ENCODE measurements around the gene RDX. TPM values are rescaled to one million over a fixed set of nuclear protein-coding genes. Genes with fewer than 3 reads are reported as not detected.

RDX gene
- total RNA-seq, 2 donors from 2014 or later: 97.5 to 100 TPM

- DNase-seq: no peak
- ATAC-seq: no peak
- intact Hi-C loops (cut with DNase I): loop anchor here in 1 of 2 donors (10.0 kb wide), 1 partner anchor 215 kb away; no protein-coding TSS in a partner anchor
These were observed 136.4 kb downstream of the RDX start for GRCh38 chr11:110160016-110160415.

GRCh38 chr11:110159476-110159875 is 136.9 kb downstream of the RDX start:
- DNase-seq (no peak), ATAC-seq (no peak)
- intact Hi-C loops (cut with DNase I): no loop called here

GRCh38 chr11:110158317-110159200 is 137.9 kb downstream of the RDX start:
- intact Hi-C loops (cut with DNase I): no loop called here

DNA sequence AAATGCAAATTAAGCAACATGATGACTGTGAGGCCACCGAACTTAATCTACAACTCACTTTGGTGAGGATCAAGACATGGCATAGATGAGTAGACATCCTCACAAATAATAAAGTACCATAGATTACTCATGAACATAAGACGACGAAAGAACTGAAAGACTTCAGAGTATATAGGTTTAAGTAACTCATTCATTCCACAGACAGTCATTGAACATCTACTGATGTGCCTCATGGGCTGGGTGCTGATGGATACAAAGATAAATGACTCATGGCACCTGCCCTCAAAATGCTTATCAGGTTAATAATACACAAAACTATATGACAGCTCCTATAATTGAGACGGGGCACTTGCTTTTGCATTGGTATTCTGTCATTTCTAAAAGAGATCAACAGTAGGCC is 139.9 kb downstream of the RDX start:
- DNase-seq: no peak
- intact Hi-C loops (cut with DNase I): no loop called here
- no peak for ATAC-seq

More at GRCh38 chr11:110158317-110159200, 137.9 kb downstream of the RDX start:
- peak in 1 of 2 donors; percentile 41 for ATAC-seq
- no peak for DNase-seq

DNA sequence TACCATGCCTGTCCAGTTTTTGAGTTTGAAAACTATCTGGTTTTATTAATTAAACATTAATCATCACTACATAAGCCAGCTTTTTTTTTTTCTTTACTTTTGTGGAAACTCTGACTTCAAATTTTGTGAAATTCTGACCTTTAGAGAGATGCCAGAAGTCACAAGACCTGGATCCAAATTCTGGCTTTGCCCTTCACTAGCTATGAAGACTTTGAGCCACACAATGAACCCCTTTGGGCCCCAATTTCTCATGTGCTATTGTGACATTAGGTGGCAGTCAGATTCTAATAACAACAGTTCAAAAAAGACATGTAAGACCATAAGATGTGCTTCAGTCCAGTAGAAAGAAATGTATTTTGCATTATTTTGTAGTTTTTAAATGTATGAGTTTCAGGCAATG is 142.9 kb downstream of the RDX start:
- intact Hi-C loops (cut with DNase I): no loop called here
- ATAC-seq: no peak

GRCh38 chr11:110152199-110152598 is 144.2 kb downstream of the RDX start:
- ATAC-seq: no peak
- no peak for DNase-seq
- intact Hi-C loops (cut with DNase I): no loop called here

More for the DNA sequence above, 142.9 kb downstream of the RDX start:
- no peak for DNase-seq

GRCh38 chr11:110148775-110149744 is 147.4 kb downstream of the RDX start:
- DNase-seq (no peak), ATAC-seq (peak; percentile 30 to 89)
- intact Hi-C loops (cut with DNase I): no loop called here

DNA sequence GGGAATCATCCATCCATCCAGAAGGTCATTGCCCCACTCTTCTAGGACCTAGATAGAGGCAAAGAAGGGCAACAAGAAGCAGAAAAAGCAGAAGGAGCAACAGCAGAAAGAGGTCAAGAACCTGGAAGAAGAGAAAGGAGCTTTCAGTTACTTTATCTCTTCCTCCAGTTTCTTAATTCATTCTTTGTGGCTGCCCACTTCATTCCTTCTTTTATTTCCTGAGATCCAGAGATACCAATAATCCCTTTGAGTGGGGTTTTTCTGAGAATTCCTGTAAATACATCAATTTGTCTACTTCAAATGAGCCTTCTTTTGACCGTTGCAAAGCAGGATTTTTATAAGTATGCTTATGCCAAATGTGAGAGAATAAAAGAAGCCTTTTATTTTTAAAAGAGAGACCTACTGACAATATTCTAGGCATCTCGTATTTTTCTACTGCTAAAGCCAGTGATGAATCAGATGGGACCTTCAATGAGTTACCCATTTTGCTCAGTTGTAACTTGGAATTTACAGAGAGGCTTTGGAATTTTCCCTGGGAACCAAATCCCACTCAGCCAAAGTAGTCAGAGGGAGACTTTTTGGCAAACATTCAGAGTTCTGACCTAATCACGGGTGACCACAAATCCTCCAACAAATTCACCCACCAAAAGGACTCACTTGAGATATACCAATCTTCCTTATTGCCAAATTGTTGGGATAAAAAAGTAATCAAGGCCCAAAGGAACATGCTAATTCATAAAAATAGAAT is 148.3 kb downstream of the RDX start:
- ATAC-seq (peak in 1 of 2 donors; percentile 73), DNase-seq (no peak)
- intact Hi-C loops (cut with DNase I): no loop called here

GRCh38 chr11:110141812-110142211 is 154.6 kb downstream of the RDX start:
- intact Hi-C loops (cut with DNase I): no loop called here
- no peak for DNase-seq
- no peak for ATAC-seq

- ATAC-seq (no peak), DNase-seq (no peak)
- intact Hi-C loops (cut with DNase I): no loop called here
These were observed 162.3 kb downstream of the RDX start for GRCh38 chr11:110134110-110134509.

DNA sequence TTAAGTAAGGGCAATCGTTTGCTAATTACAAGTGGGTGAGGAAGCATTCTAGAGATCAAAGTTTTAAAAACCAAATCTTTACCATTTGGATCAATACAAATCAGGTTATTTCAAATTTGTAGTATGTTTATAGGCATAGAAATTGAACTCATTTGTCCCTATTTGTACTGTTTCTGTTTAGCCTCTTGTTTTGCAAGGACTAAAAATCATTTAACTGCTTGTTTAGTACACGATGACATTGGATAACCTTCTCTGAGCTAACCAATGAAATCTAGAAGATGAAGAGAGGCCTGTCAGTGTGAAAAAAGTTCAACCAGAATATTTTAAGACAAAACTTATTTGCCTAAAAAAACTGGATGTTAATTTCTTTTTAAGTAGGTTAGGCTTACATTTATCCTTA is 163.3 kb downstream of the RDX start:
- intact Hi-C loops (cut with DNase I): no loop called here
- ATAC-seq: no peak
- DNase-seq: no peak

- intact Hi-C loops (cut with DNase I): no loop called here
- DNase-seq (no peak), ATAC-seq (no peak)
These were observed 164.9 kb downstream of the RDX start for GRCh38 chr11:110131386-110132123.

- ATAC-seq: peak in 1 of 2 donors; percentile 30
These were observed 165.7 kb downstream of the RDX start for GRCh38 chr11:110130642-110131238.

GRCh38 chr11:110128161-110128560 is 168.3 kb downstream of the RDX start:
- ATAC-seq: peak in 1 of 2 donors; percentile 47
- no peak for DNase-seq
- intact Hi-C loops (cut with DNase I): no loop called here

More at GRCh38 chr11:110130642-110131238, 165.7 kb downstream of the RDX start:
- no peak for DNase-seq
- intact Hi-C loops (cut with DNase I): no loop called here

GRCh38 chr11:110126936-110127335 is 169.5 kb downstream of the RDX start:
- DNase-seq: no peak
- no peak for ATAC-seq
- intact Hi-C loops (cut with DNase I): no loop called here

GRCh38 chr11:110125632-110126031 is 170.8 kb downstream of the RDX start:
- intact Hi-C loops (cut with DNase I): no loop called here
- DNase-seq: no peak
- peak in 1 of 2 donors; percentile 41 for ATAC-seq
